MM.1S (cell line): Measurements from ENCODE around the gene KCNK7.

Experiments used
- DNase-seq: peaks from one replicate; pipeline ENCODE4 v3.0.0-alpha.2; 2015
- H2AFZ ChIP-seq: fragments of 300-600 bp; sonication (generic); 2 replicates; pipeline ENCODE4 v1.6.0; 2016; ENCODE audit warnings: antibody characterized with exemption, low read length
- H3F3A ChIP-seq: fragments of 300-600 bp; sonication (generic); 2 replicates; pipeline ENCODE4 v1.6.1; 2016; ENCODE audit warnings: mild to moderate bottlenecking, antibody characterized with exemption, low read length, moderate library complexity, mixed read lengths; ENCODE audit not compliant: insufficient read depth
- H3K27ac ChIP-seq: fragments of 300-600 bp; sonication (generic); 2 replicates; pipeline ENCODE4 v1.5.1; 2016; ENCODE audit warnings: mild to moderate bottlenecking, low read length
- H3K27me3 ChIP-seq: fragments of 300-600 bp; sonication (generic); replicated peaks from 2 replicates; pipeline ENCODE4 v1.6.0; 2016; ENCODE audit warnings: low read length; ENCODE audit not compliant: insufficient read depth
- H3K36me3 ChIP-seq: fragments of 300-600 bp; sonication (generic); replicated peaks from 2 replicates; pipeline ENCODE4 v1.6.1; 2016; ENCODE audit warnings: mild to moderate bottlenecking, low read length, mixed read lengths; ENCODE audit not compliant: insufficient read depth
- H3K4me1 ChIP-seq: fragments of 300-600 bp; sonication (generic); 2 replicates; pipeline ENCODE4 v1.6.1; 2016; ENCODE audit warnings: low read length, mixed read lengths
- H3K4me2 ChIP-seq: fragments of 300-600 bp; sonication (generic); 2 replicates; pipeline ENCODE4 v1.6.0; 2016; ENCODE audit warnings: low read depth, low read length
- H3K4me3 ChIP-seq: fragments of 300-600 bp; sonication (generic); 2 replicates; pipeline ENCODE4 v1.5.1; 2016; ENCODE audit warnings: low read length, mixed read lengths
- H3K79me2 ChIP-seq: fragments of 300-600 bp; sonication (generic); 2 replicates; pipeline ENCODE4 v1.6.1; 2016; ENCODE audit warnings: mixed run types, low read length, mixed read lengths
- H3K9ac ChIP-seq: fragments of 300-600 bp; sonication (generic); 2 replicates; pipeline ENCODE4 v1.6.1; 2016; ENCODE audit warnings: low read length, mixed read lengths
- H3K9me2 ChIP-seq: fragments of 300-600 bp; sonication (generic); replicated peaks from 2 replicates; pipeline ENCODE4 v1.6.1; 2016; ENCODE audit warnings: mild to moderate bottlenecking, low read length, mixed read lengths; ENCODE audit not compliant: insufficient read depth
- H3K9me3 ChIP-seq: fragments of 300-600 bp; sonication (generic); replicated peaks from 2 replicates; pipeline ENCODE4 v1.6.1; 2016; ENCODE audit warnings: mild to moderate bottlenecking, low read length, mixed read lengths; ENCODE audit not compliant: insufficient read depth
- H4K20me1 ChIP-seq: fragments of 300-600 bp; sonication (generic); 2 replicates; pipeline ENCODE4 v1.6.1; 2016; ENCODE audit warnings: mild to moderate bottlenecking, low read length, moderate library complexity, mixed read lengths; ENCODE audit not compliant: insufficient read depth
- EZH2 ChIP-seq: fragments of 300-600 bp; sonication (generic); optimal IDR thresholded peaks from 2 replicates; pipeline ENCODE3; 2017; ENCODE audit warnings: low read depth, mild to moderate bottlenecking, antibody characterized with exemption, low read length, mixed read lengths
- EZH2phosphoT487 ChIP-seq: fragments of 300-600 bp; sonication (generic); IDR thresholded peaks from 2 replicates; pipeline ENCODE4 v1.6.1; 2018; ENCODE audit warnings: antibody characterized with exemption, low read length
- TF ChIP-seq, protein P1 (sequence below): fragments of 300-600 bp; sonication (generic); IDR thresholded peaks from 2 replicates; pipeline ENCODE4 v1.5.1; 2016; ENCODE audit warnings: antibody characterized with exemption, low read length, mixed read lengths

Gene KCNK7

DNA sequence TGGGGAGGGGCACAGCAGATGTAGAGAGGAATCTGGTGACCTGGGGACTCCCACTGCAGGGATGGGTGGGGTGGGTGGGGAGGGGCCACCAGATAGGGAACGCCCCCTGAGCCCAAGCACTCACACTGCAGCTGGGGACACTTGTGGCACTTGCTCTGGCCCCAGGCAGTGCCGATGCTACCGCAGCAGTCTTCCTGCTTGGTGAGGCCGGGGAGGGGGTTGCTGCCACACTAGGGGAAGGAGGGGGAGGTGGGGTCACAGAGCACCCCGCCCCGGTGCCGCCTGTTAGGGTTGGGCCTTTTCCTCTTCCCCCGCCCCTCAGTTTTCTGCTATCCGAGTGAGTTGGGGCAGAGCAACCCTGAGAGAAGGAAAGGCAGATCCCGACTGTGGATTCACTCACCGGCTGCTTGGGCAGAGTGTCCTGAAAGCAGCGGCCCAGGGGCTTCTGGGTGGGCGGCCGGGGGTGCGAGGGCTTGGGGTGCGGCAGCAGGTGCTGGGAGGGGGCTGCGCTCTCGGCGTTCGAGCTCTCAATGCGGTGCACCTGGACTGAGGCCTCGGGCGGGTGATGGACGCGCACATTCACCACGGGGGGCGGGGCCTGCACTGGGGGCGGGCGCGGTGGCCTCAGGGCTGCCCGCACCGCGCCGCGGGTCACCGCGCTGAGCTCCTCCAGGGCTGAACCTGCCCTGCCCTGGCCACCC lies 42.1 kb downstream of the KCNK7 start:
- H3K4me3 ChIP-seq = peak overlapping the region; percentile 48
- H3F3A ChIP-seq = peaks cover 21% of the 10 kb centered on the region
- peak overlapping the region; percentile 52; the same call in 1 of the 2 replicates for H3K9ac ChIP-seq
- DNase-seq = peak; percentile 90
- no peaks in the 10 kb centered on the region for H3K36me3 ChIP-seq
- no peaks in the 10 kb centered on the region for H3K27me3 ChIP-seq
- H3K4me2 ChIP-seq = peak overlapping the region; percentile 79
- no peaks in the 10 kb centered on the region for H3K9me3 ChIP-seq
- H3K27ac ChIP-seq = peak overlapping the region; percentile 52; the same call in 1 of the 2 replicates
- peaks cover 22% of the 10 kb centered on the region for H3K4me1 ChIP-seq
- H3K79me2 ChIP-seq = no peaks in the 10 kb centered on the region
- H4K20me1 ChIP-seq = no peaks in the 10 kb centered on the region
- peak overlapping the region; percentile 7; the same call in 1 of the 2 replicates for H2AFZ ChIP-seq
- TF ChIP-seq EZH2phosphoT487 (no peak), EZH2 (no peak)
- TF ChIP-seq, protein P1, sequence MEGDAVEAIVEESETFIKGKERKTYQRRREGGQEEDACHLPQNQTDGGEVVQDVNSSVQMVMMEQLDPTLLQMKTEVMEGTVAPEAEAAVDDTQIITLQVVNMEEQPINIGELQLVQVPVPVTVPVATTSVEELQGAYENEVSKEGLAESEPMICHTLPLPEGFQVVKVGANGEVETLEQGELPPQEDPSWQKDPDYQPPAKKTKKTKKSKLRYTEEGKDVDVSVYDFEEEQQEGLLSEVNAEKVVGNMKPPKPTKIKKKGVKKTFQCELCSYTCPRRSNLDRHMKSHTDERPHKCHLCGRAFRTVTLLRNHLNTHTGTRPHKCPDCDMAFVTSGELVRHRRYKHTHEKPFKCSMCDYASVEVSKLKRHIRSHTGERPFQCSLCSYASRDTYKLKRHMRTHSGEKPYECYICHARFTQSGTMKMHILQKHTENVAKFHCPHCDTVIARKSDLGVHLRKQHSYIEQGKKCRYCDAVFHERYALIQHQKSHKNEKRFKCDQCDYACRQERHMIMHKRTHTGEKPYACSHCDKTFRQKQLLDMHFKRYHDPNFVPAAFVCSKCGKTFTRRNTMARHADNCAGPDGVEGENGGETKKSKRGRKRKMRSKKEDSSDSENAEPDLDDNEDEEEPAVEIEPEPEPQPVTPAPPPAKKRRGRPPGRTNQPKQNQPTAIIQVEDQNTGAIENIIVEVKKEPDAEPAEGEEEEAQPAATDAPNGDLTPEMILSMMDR = no peak
- H3K9me2 ChIP-seq = no peaks in the 10 kb centered on the region

- no peaks in the 10 kb centered on the region for H3K27me3 ChIP-seq
- no peaks in the 10 kb centered on the region for H3K9me2 ChIP-seq
- H3K79me2 ChIP-seq = no peaks in the 10 kb centered on the region
- no peaks in the 10 kb centered on the region for H3K9me3 ChIP-seq
- no peaks in the 10 kb centered on the region for H4K20me1 ChIP-seq
- no peak overlapping the region for H2AFZ ChIP-seq
- DNase-seq = no peak
- peak overlapping the region; percentile 65; the same call in 1 of the 2 replicates for H3K27ac ChIP-seq
- no peak overlapping the region for H3K9ac ChIP-seq
- peaks cover 21% of the 10 kb centered on the region for H3F3A ChIP-seq
- H3K4me2 ChIP-seq = peak overlapping the region; percentile 37; the same call in 1 of the 2 replicates
- no peak overlapping the region for H3K4me3 ChIP-seq
- no peaks in the 10 kb centered on the region for H3K36me3 ChIP-seq
- H3K4me1 ChIP-seq = peaks cover 24% of the 10 kb centered on the region
- TF ChIP-seq, protein P1 = 0 out of 2 replicates have a peak, but pooled peaks have one; percentile 0
- no peak for TF ChIP-seq EZH2
These were observed 43.1 kb downstream of the KCNK7 start for GRCh38 chr11:65552388-65552951.

DNA sequence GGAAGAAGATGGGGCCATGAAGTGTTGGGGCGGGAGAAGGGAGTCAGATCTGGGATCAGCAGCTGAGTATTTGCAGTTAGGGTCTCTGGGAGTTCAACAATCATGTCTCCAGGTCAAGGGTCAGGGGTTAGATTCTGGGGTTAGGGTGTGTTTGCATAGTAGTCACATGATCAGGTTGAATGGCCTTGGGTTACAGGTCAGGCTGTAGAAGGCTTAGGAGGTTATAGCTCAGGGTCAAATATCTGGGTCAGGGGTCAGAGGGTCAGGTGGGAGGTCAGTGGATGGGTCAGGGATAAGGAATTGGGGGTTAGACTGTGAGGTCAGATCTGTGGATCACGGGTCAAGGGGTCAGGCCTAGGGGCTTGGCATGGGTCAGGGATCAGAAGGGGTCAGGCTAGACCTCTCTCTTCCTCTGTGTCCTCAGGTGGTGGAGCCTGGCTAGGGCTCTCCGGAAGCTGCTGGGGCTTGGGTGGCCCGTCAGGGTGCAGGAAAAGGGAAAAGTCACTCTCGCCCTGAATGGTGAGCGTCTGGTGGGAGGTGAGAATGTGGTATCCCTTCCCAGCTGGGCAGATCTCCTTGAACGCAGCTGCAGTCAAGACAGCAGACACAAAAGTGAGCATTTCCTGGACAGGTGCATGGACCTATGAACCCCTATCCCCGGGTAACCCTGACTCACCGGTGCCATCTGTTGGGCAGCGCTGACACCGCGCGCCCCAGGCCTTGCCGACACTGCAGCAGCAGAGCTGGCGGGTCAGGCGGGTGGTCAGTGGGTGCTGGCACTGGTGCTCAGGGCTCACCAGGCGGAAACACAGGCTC lies 43.8 kb downstream of the KCNK7 start:
- Histone ChIP-seq H4K20me1 (no peaks in the 10 kb centered on the region), H3K27ac (peak overlapping the region; percentile 65; the same call in 1 of the 2 replicates), H3K9me3 (no peaks in the 10 kb centered on the region), H3F3A (peaks cover 19% of the 10 kb centered on the region), H2AFZ (no peak overlapping the region), H3K27me3 (no peaks in the 10 kb centered on the region), H3K9me2 (no peaks in the 10 kb centered on the region), H3K79me2 (no peaks in the 10 kb centered on the region), H3K4me1 (peaks cover 28% of the 10 kb centered on the region), H3K4me3 (no peak overlapping the region), H3K9ac (no peak overlapping the region), H3K4me2 (peak overlapping the region; percentile 37; the same call in 1 of the 2 replicates), H3K36me3 (no peaks in the 10 kb centered on the region)
- no peak for TF ChIP-seq EZH2
- TF ChIP-seq, protein P1 = peak; percentile 89
- DNase-seq = peak; percentile 91
